Upper lobe of right lung (tissue), 1 donor: ENCODE results near the gene BIRC2. TPM values are rescaled to one million over a fixed set of nuclear protein-coding genes. Genes with fewer than 3 reads are reported as not detected.
A peak's percentile ranks its signal among the peaks of the same experiment; 100 is the strongest.

Experiments used
- ATAC-seq: fragments of 200-7000 bp; cut with Tn5 transposase; one replicate; pipeline ENCODE4 v1.9.1; 2020; ENCODE audit warnings: mild to moderate bottlenecking, moderate library complexity
- DNase-seq: peaks from one replicate; pipeline ENCODE4 v3.0.0-alpha.2; 2020
- H3K27ac ChIP-seq: fragments of 200-600 bp; one replicate; pipeline ENCODE4 v1.8.0; 2022
- H3K27me3 ChIP-seq: fragments of 200-600 bp; one replicate; pipeline ENCODE4 v1.8.0; 2022; ENCODE audit warnings: mild to moderate bottlenecking
- H3K36me3 ChIP-seq: fragments of 200-600 bp; one replicate; pipeline ENCODE4 v1.8.0; 2022
- H3K4me1 ChIP-seq: fragments of 200-600 bp; one replicate; pipeline ENCODE4 v1.8.0; 2022
- H3K4me3 ChIP-seq: fragments of 200-600 bp; one replicate; pipeline ENCODE4 v1.8.0; 2022; ENCODE audit warnings: mild to moderate bottlenecking
- H3K9me3 ChIP-seq: fragments of 200-600 bp; one replicate; pipeline ENCODE4 v1.8.0; 2022
- CTCF ChIP-seq: fragments of 200-600 bp; IDR thresholded peaks from one replicate; pipeline ENCODE4 v1.8.0; 2022; ENCODE audit warnings: antibody characterized with exemption
- intact Hi-C: fragments of 100-400 bp; cut with DNase I; formaldehyde crosslinking; loops from one replicate; pipeline ENCODE4 v1.11.0; 2022
- total RNA-seq: library from RNA; stranded (reverse); fragmentation: NEBNext Ultra II Directional; extraction: Animal tissue kit (Norgen Biotek cat#: 25700); gene quantifications from one replicate; pipeline ENCODE4 v1.2.1, GENCODE V29; 2021
- donor health status: DM: no; HTN: yes; CAD: no; lungs with severe emphysema.

Gene BIRC2
- total RNA-seq, 1 donor from 2014 or later, result 44.1 TPM

DNA sequence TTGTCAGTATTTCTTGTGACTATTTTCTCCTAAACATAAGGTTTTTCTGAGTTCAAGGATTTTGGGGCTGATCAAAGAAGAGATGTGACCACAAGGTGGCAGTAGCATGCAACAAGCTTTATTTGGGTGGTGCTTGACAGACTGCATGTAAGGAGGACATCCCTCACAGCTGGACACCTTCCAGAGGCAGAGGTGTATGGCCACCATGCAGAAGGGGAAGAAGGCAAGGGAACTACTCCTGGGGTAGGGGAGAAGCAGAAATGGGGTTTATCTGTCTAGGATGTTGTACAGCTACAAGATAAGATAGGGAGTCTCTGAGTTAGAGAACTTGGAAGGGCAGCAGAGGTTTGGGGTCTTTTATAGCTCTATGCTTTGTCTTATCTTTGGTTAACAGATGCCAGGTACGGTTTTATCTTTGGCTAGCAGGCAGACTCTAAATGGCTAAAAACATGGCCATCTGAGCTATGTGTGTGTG lies 5.1 kb upstream of the BIRC2 start:
- DNase-seq (no peak), ATAC-seq (peak; percentile 90)
- TF ChIP-seq CTCF, result peak; percentile 81
- intact Hi-C loops, result no loop called here
- peaks cover 8% of the 10 kb centered on the region for H3K4me1 ChIP-seq
- H3K4me3 ChIP-seq, result no peak overlapping the region
- peaks cover 13% of the 10 kb centered on the region for H3K36me3 ChIP-seq
- H3K27ac ChIP-seq, result no peak overlapping the region
- H3K9me3 ChIP-seq, result no peaks in the 10 kb centered on the region
- H3K27me3 ChIP-seq, result no peaks in the 10 kb centered on the region

GRCh38 chr11:102343809-102344208 lies 3.2 kb upstream of the BIRC2 start:
- TF ChIP-seq CTCF, result no peak
- H3K27ac ChIP-seq, result no peak overlapping the region
- intact Hi-C loops, result no loop called here
- H3K27me3 ChIP-seq, result no peaks in the 10 kb centered on the region
- ATAC-seq (no peak), DNase-seq (no peak)
- H3K4me3 ChIP-seq, result no peak overlapping the region
- no peaks in the 10 kb centered on the region for H3K9me3 ChIP-seq
- peaks cover 16% of the 10 kb centered on the region for H3K4me1 ChIP-seq
- H3K36me3 ChIP-seq, result no peaks in the 10 kb centered on the region

DNA sequence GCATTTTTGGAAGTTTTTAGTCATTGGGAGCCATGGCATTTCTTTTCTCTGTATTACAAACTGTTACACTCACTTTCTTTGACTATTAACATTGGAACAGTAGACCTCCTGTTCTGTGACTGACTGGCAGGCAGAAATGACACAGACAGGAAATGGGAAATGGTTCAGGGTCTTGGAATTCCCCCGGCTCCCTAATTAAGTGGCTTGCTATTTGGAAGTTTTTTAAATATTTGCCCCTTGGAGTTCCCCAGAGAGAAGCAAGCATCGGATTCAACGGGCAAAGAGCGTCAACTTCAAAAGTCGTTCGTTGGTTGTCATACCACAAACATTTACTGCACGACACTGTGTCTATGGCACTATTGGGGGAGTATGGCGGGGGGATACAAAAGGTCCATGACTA lies 1.1 kb upstream of the BIRC2 start:
- Histone ChIP-seq H3K4me3 (peak overlapping the region; percentile 86), H3K27me3 (no peaks in the 10 kb centered on the region), H3K9me3 (no peaks in the 10 kb centered on the region), H3K36me3 (peaks cover 12% of the 10 kb centered on the region), H3K27ac (peak overlapping the region; percentile 98), H3K4me1 (peaks cover 19% of the 10 kb centered on the region)
- intact Hi-C loops, result no loop called here
- no peak for TF ChIP-seq CTCF
- ATAC-seq (no peak), DNase-seq (no peak)

GRCh38 chr11:102346456-102346747 lies 612 bp upstream of the BIRC2 start:
- Histone ChIP-seq H3K4me1 (peaks cover 19% of the 10 kb centered on the region), H3K4me3 (peak overlapping the region; percentile 86), H3K9me3 (no peaks in the 10 kb centered on the region), H3K27me3 (no peaks in the 10 kb centered on the region), H3K36me3 (peaks cover 15% of the 10 kb centered on the region), H3K27ac (peak overlapping the region; percentile 98)
- DNase-seq (no peak), ATAC-seq (no peak)
- no peak for TF ChIP-seq CTCF
- intact Hi-C loops, result no loop called here

DNA sequence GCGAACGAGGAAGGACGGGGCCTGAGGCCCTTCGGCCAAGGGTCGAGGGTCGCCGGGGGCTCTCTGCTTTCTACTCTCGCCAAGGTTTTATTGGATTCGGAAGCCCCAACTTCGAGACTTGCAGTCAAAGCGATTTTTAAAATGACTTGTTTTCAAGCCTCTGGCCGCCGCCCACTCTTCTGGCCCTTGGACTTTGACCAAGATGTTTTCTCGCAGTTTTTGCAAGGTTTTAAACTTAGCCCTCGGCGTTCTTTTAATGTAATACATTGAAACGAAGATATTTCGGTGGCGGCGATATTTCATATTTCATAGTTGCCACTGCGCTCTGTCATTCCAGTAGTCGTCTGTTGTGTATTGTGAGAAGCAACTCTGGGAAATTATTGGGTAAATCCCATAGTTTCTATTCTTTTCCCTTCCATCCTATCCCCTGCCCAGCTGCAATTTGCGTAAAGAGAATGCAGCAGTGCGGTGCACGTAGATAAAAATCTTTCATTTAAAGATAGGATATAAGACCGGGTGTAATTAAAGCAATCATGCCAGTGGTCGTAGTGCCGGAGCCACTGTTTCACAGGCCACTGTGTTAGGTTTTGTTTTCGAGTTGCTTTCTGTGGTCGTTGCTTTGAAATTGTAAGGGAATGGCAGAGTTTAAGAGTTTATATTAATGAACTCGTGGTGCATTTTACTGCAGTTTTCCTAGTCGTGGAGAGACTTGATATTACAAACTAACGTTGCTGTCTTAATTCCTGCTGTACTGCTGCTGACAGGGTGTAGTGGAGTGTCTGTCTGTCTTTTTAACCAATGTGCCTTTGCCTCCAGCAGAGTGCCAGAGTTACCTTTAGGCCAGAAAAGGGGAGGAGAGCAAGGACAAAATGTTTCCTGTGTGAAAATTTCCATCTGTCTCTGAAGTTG lies 702 bp downstream of the BIRC2 start:
- H3K4me1 ChIP-seq, result peaks cover 19% of the 10 kb centered on the region
- DNase-seq, result no peak

More for the DNA sequence above, 702 bp downstream of the BIRC2 start:
- no peaks in the 10 kb centered on the region for H3K9me3 ChIP-seq
- intact Hi-C loops, result no loop called here
- ATAC-seq, result peak; percentile 7
- H3K27me3 ChIP-seq, result no peaks in the 10 kb centered on the region
- peaks cover 15% of the 10 kb centered on the region for H3K36me3 ChIP-seq
- no peak for TF ChIP-seq CTCF
- peak overlapping the region; percentile 98 for H3K27ac ChIP-seq
- H3K4me3 ChIP-seq, result peak overlapping the region; percentile 86
